ENCODE results near the gene PPP1R7. TPM values are rescaled to one million over a fixed set of nuclear protein-coding genes. Genes with fewer than 3 reads are reported as not detected.

Gene PPP1R7
- total RNA-seq, 2 experiments from 2014 or later = 36.4 to 38.2 TPM

DNA sequence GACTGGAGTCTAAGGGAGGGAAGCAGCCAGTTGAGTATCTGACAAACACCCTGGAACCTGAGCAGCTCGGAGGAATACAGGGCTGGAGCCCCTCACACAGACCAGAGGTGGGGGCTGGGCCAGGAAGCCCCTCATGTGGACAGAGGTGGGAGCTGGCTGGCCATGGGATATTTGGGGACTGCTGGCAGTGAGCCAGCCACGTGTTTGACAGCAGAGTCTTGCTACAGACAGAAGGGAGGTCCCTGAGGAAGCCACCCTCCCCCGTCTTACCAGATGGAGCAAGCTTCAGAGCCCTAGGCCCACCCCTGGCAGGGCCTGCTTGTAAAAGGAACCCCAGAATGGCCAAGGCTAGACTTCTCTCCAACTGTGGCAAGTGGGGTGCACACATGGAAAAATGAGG lies 44.6 kb upstream of the PPP1R7 start:
- Mint-ChIP-seq H3K36me3 (ENCODE audit: low read depth) (peaks cover 38% of the 10 kb centered on the region), H3K27ac (peak overlapping the region; percentile 95), H3K4me3 (peak overlapping the region; percentile 11), H3K27me3 (no peaks in the 10 kb centered on the region), H3K4me1 (ENCODE audit: low read depth) (peaks cover 71% of the 10 kb centered on the region), H3K9me3 (peaks cover 2% of the 10 kb centered on the region)
- Histone ChIP-seq H3K36me3 (ENCODE audit: insufficient read depth, low read length) (peaks cover 13% of the 10 kb centered on the region), H3K4me3 (ENCODE audit: low read length) (no peak overlapping the region), H3K4me1 (ENCODE audit: insufficient read depth, low read length) (peaks cover 83% of the 10 kb centered on the region), H3K9me3 (ENCODE audit: control insufficient read depth in 1 of 2, insufficient read depth in 1 of 2, low read length in 2 of 2) (peaks cover 0 to 13% of the 10 kb centered on the region in 2 experiments), H3K27ac (ENCODE audit: low read depth in 1 of 2, low read length in 2 of 2) (peak overlapping the region; percentile 32 to 47), H3K27me3 (ENCODE audit: control insufficient read depth in 1 of 2, insufficient read depth in 2 of 2, low read length in 2 of 2) (no peaks in the 10 kb centered on the region)
- intact Hi-C loops (cut with DNase I, micrococcal nuclease) = loop anchor here (10.0 kb wide), 2 partner anchors 71 to 521 kb away; partner anchors contain the start of gene CAPN10 (in 1 of the 2)
- ChIA-PET CTCF (no interaction called here), POLR2A (interaction anchor here (2.3 kb wide), 1 partner anchor 11 kb away, joined by 13 read pairs; no protein-coding TSS in a partner anchor)
- ATAC-seq (ENCODE audit: poor library complexity) (no peak), DNase-seq (no peak)
- TF ChIP-seq, protein P1, sequence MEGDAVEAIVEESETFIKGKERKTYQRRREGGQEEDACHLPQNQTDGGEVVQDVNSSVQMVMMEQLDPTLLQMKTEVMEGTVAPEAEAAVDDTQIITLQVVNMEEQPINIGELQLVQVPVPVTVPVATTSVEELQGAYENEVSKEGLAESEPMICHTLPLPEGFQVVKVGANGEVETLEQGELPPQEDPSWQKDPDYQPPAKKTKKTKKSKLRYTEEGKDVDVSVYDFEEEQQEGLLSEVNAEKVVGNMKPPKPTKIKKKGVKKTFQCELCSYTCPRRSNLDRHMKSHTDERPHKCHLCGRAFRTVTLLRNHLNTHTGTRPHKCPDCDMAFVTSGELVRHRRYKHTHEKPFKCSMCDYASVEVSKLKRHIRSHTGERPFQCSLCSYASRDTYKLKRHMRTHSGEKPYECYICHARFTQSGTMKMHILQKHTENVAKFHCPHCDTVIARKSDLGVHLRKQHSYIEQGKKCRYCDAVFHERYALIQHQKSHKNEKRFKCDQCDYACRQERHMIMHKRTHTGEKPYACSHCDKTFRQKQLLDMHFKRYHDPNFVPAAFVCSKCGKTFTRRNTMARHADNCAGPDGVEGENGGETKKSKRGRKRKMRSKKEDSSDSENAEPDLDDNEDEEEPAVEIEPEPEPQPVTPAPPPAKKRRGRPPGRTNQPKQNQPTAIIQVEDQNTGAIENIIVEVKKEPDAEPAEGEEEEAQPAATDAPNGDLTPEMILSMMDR (IDR thresholded peaks at IDR 0.05) = no peak

DNA sequence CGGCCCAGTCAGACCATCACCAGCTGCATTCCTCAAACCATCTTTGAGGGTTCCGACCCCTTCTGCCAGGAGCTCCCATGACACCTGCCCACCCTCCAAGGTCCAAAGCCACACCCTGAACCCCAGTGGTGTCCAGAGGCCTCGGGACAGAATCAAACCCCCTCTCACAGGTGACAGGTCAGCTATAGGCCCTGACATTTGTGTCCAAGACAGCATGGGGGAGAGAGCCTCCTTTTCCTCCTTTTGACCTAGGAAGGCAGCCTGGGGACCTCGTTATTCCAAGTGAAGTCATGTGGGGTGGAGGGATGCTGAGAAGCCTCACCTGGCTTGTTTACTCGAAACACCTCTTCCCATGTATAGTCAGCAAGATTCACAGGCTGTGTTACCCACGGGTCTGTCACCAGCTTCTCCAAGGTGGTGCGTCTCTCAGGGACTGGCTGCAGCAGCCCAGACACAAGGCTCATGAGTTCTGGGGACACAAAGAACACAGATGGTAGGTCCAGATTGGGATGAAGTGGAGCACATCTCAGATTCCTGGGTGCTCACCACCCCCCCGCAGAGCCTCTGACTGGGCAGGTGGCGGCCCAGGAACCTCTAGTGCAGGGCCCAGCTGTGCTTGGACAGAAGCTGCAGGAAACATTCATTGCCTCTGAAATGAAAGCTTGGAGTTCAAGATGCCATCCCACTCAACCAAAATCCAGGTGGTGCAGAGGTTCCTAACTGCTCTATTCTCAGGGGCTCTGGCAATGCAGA lies 43.1 kb upstream of the PPP1R7 start:
- Histone ChIP-seq H3K27ac (ENCODE audit: low read depth in 1 of 2, low read length in 2 of 2) (peak overlapping the region; percentile 90 to 92), H3K4me1 (ENCODE audit: insufficient read depth, low read length) (peaks cover 87% of the 10 kb centered on the region), H3K27me3 (ENCODE audit: control insufficient read depth in 1 of 2, insufficient read depth in 2 of 2, low read length in 2 of 2) (no peaks in the 10 kb centered on the region), H3K9me3 (ENCODE audit: control insufficient read depth in 1 of 2, insufficient read depth in 1 of 2, low read length in 2 of 2) (peaks cover 0 to 13% of the 10 kb centered on the region in 2 experiments), H3K4me3 (ENCODE audit: low read length) (no peak overlapping the region), H3K36me3 (ENCODE audit: insufficient read depth, low read length) (peaks cover 11% of the 10 kb centered on the region)
- Mint-ChIP-seq H3K4me3 (no peak overlapping the region), H3K9me3 (peaks cover 2% of the 10 kb centered on the region), H3K27ac (peak overlapping the region; percentile 95), H3K36me3 (ENCODE audit: low read depth) (peaks cover 42% of the 10 kb centered on the region), H3K4me1 (ENCODE audit: low read depth) (peaks cover 70% of the 10 kb centered on the region), H3K27me3 (no peaks in the 10 kb centered on the region)
- POLR2A ChIA-PET = interaction anchor here (1.0 to 5.1 kb wide), 5 partner anchors 11 to 43 kb away, joined by 3 to 40 read pairs (median 9); partner anchors contain the start of genes PASK and PPP1R7
- ATAC-seq (ENCODE audit: poor library complexity) = no peak
- CTCF ChIA-PET = no interaction called here
- DNase-seq = no peak
- TF ChIP-seq, protein P1 (IDR thresholded peaks at IDR 0.05) = no peak
- intact Hi-C loops (cut with DNase I, micrococcal nuclease) = loop anchor here (10.0 kb wide), 2 partner anchors 72 to 522 kb away; partner anchors contain the start of gene CAPN10 (in 1 of the 2)

DNA sequence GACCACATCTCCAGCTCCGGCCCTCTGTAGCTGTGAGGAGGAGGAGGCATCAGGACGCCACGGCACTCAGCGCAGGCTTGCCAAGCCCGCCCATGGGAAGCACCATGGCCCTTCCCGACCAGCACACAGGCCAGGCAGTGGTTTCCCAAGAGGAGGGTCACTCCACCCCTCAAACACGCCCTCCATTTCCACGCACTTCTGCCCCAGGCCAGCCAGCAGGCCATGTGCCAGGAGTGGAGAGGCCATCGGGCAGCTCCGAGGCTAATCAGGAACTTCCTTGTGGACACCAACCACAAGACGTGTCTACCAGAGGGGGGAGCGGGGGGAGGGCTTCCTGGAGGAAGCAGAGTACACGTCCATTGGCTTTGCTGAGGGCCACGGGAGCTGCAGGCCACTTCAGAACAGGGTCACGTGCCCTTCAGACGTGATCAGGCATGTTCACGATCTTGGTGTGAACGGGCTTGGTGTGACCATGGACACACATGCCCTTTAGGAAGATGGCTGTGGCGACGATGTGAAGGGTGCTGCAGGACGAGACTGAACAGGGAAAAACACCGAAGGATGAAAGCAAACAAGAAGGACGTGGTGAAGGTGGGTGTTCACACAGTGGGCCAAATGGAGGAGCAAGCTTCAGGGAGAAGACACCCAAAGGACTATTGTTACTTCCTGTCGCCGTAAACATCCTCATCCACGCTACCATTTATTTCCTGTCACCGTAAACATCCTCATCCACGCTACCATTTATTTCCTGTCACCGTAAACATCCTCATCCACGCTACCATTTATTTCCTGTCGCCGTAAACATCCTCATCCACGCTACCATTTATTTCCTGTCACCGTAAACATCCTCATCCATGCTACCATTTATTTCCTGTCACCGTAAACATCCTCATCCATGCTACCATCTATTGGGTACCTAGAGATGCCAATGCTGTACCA lies 41.7 kb upstream of the PPP1R7 start:
- H3K4me1 ChIP-seq (ENCODE audit: insufficient read depth, low read length) = peaks cover 88% of the 10 kb centered on the region
- peak overlapping the region; percentile 85 for H3K4me3 Mint-ChIP-seq
- peak; percentile 47 for ATAC-seq (ENCODE audit: poor library complexity)
- peaks cover 37% of the 10 kb centered on the region for H3K36me3 Mint-ChIP-seq (ENCODE audit: low read depth)
- peaks cover 11% of the 10 kb centered on the region for H3K36me3 ChIP-seq (ENCODE audit: insufficient read depth, low read length)
- H3K27me3 ChIP-seq (ENCODE audit: control insufficient read depth in 1 of 2, insufficient read depth in 2 of 2, low read length in 2 of 2) = no peaks in the 10 kb centered on the region
- intact Hi-C loops (cut with DNase I, micrococcal nuclease) = loop anchor here (10.0 kb wide), 2 partner anchors 74 to 524 kb away; partner anchors contain the start of gene CAPN10 (in 1 of the 2)
- ChIA-PET POLR2A (interaction anchor here (0.6 to 5.1 kb wide), 12 partner anchors 10 to 99 kb away, joined by 3 to 40 read pairs (median 3); partner anchors contain the start of genes PASK and PPP1R7), CTCF (no interaction called here)
- peak overlapping the region; percentile 68 for H3K4me3 ChIP-seq (ENCODE audit: low read length)
- TF ChIP-seq, protein P1 (IDR thresholded peaks at IDR 0.05) = no peak
- peaks cover 2% of the 10 kb centered on the region for H3K9me3 Mint-ChIP-seq
- peaks cover 0 to 13% of the 10 kb centered on the region in 2 experiments for H3K9me3 ChIP-seq (ENCODE audit: control insufficient read depth in 1 of 2, insufficient read depth in 1 of 2, low read length in 2 of 2)
- H3K27ac ChIP-seq (ENCODE audit: low read depth in 1 of 2, low read length in 2 of 2) = peak overlapping the region; percentile 90 to 92
- peak overlapping the region; percentile 95 for H3K27ac Mint-ChIP-seq
- H3K4me1 Mint-ChIP-seq (ENCODE audit: low read depth) = peaks cover 66% of the 10 kb centered on the region
- DNase-seq = peak in 9 of 14 experiments; percentile 35 to 85 (median 48)
- H3K27me3 Mint-ChIP-seq = no peaks in the 10 kb centered on the region

Data from CD4-positive, alpha-beta T cell (primary cell).